ENCODE measurements around the gene SNX8. TPM values are rescaled to one million over a fixed set of nuclear protein-coding genes. Genes with fewer than 3 reads are reported as not detected.

The SNX8 gene
- total and polyA plus RNA-seq, 2 of the 13 experiments (the other 11 are each of a cell fraction or from before 2014, with no cell fraction given) = 20.6 to 45.2 TPM

DNA sequence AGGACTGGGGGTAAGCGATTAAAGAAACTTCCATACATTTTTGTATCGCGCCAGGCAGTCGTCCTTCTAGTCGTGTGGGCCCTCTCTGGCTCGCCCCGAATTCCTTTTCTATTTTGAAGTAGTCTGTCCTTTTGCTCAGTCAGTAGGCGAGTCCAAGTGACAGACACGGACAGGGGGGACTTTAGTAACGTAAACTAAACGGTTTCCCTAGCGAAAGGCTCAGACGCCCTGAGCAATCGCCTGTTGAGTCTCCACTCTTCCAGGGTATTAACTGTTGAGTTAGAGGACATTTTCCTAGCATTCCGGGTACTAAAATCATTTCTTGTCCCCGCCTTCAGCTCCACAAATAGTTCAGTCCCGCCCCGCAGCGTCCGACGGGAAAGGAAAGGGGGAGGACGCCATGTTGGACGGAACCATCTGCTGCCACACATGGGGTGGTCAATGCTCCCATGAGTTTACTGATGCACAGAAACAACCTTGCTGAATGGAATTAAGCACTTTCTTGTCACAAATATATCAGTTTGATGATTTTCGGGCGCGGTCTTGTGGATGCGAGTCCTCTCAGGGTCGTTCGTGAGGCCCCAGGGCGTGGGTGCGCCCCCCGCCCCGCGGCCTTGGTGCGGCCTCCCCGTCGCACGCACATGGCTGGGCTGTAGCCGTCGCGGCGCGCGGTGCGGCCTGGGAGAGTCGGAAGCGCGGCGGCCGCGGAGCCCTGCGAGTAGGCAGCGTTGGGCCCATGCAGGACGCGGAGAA lies 40.1 kb upstream of the SNX8 start, which contains the start of gene EIF3B (continued):
- TF ChIP-seq, protein P1, sequence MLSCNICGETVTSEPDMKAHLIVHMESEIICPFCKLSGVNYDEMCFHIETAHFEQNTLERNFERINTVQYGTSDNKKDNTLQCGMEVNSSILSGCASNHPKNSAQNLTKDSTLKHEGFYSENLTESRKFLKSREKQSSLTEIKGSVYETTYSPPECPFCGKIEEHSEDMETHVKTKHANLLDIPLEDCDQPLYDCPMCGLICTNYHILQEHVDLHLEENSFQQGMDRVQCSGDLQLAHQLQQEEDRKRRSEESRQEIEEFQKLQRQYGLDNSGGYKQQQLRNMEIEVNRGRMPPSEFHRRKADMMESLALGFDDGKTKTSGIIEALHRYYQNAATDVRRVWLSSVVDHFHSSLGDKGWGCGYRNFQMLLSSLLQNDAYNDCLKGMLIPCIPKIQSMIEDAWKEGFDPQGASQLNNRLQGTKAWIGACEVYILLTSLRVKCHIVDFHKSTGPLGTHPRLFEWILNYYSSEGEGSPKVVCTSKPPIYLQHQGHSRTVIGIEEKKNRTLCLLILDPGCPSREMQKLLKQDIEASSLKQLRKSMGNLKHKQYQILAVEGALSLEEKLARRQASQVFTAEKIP (CRISPR knock-in tag; IDR thresholded peaks at IDR 0.05; ENCODE audit: borderline replicate concordance) = no peak
- TF ChIP-seq, protein P2, sequence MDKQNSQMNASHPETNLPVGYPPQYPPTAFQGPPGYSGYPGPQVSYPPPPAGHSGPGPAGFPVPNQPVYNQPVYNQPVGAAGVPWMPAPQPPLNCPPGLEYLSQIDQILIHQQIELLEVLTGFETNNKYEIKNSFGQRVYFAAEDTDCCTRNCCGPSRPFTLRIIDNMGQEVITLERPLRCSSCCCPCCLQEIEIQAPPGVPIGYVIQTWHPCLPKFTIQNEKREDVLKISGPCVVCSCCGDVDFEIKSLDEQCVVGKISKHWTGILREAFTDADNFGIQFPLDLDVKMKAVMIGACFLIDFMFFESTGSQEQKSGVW (CRISPR knock-in tag; IDR thresholded peaks at IDR 0.05; ENCODE audit: borderline replicate concordance) = no peak
- TF ChIP-seq ZNF7 (CRISPR knock-in tag; IDR thresholded peaks at IDR 0.05) (no peak), SMAD1 (CRISPR knock-in tag; IDR thresholded peaks at IDR 0.05; ENCODE audit: borderline replicate concordance, low read depth) (no peak), ZNF354B (CRISPR knock-in tag; IDR thresholded peaks at IDR 0.05) (no peak), CHD2 (IDR thresholded peaks at IDR 0.05; ENCODE audit: low read depth, low read length) (no peak), FOXM1 (CRISPR knock-in tag; IDR thresholded peaks at IDR 0.05) (no peak), MAFG (CRISPR knock-in tag; IDR thresholded peaks at IDR 0.05) (no peak), ZNF256 (CRISPR knock-in tag; conservative IDR thresholded peaks at IDR 0.05) (no peak), ATF1 (CRISPR knock-in tag; IDR thresholded peaks at IDR 0.05) (peak; percentile 72), ZNF17 (CRISPR knock-in tag; IDR thresholded peaks at IDR 0.05) (no peak), ZBTB21 (CRISPR knock-in tag; IDR thresholded peaks at IDR 0.05) (no peak), RFX1 (IDR thresholded peaks at IDR 0.05) (no peak), THYN1 (CRISPR knock-in tag; IDR thresholded peaks at IDR 0.05; ENCODE audit: borderline replicate concordance, low read depth) (no peak), RBFOX2 (IDR thresholded peaks at IDR 0.05; ENCODE audit: low read depth, low read length) (peak; percentile 94), ZNF382 (CRISPR knock-in tag; IDR thresholded peaks at IDR 0.05; ENCODE audit: borderline replicate concordance) (no peak), AGO1 (IDR thresholded peaks at IDR 0.05; ENCODE audit: low read depth, low read length, poor library complexity, severe bottlenecking) (no peak), NONO (IDR thresholded peaks at IDR 0.05) (no peak), NONO (CRISPR knock-in tag; conservative IDR thresholded peaks at IDR 0.05) (peak; percentile 71), MED1 (CRISPR knock-in tag; IDR thresholded peaks at IDR 0.05) (peak; percentile 45; the same call in 1 of the 2 replicates), ZNF776 (CRISPR knock-in tag; IDR thresholded peaks at IDR 0.05) (no peak), MTF2 (CRISPR knock-in tag; IDR thresholded peaks at IDR 0.05; ENCODE audit: borderline replicate concordance) (no peak), ZNF430 (CRISPR knock-in tag; IDR thresholded peaks at IDR 0.05) (no peak), MEIS1 (CRISPR knock-in tag; IDR thresholded peaks at IDR 0.05; ENCODE audit: borderline replicate concordance) (no peak)
- TF ChIP-seq, protein P3, sequence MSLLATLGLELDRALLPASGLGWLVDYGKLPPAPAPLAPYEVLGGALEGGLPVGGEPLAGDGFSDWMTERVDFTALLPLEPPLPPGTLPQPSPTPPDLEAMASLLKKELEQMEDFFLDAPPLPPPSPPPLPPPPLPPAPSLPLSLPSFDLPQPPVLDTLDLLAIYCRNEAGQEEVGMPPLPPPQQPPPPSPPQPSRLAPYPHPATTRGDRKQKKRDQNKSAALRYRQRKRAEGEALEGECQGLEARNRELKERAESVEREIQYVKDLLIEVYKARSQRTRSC (CRISPR knock-in tag; IDR thresholded peaks at IDR 0.05; ENCODE audit: low read depth) = no peak
- TF ChIP-seq, protein P4, sequence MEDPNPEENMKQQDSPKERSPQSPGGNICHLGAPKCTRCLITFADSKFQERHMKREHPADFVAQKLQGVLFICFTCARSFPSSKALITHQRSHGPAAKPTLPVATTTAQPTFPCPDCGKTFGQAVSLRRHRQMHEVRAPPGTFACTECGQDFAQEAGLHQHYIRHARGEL (CRISPR knock-in tag; IDR thresholded peaks at IDR 0.05) = no peak
- TF ChIP-seq, protein P5, sequence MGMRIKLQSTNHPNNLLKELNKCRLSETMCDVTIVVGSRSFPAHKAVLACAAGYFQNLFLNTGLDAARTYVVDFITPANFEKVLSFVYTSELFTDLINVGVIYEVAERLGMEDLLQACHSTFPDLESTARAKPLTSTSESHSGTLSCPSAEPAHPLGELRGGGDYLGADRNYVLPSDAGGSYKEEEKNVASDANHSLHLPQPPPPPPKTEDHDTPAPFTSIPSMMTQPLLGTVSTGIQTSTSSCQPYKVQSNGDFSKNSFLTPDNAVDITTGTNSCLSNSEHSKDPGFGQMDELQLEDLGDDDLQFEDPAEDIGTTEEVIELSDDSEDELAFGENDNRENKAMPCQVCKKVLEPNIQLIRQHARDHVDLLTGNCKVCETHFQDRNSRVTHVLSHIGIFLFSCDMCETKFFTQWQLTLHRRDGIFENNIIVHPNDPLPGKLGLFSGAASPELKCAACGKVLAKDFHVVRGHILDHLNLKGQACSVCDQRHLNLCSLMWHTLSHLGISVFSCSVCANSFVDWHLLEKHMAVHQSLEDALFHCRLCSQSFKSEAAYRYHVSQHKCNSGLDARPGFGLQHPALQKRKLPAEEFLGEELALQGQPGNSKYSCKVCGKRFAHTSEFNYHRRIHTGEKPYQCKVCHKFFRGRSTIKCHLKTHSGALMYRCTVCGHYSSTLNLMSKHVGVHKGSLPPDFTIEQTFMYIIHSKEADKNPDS (CRISPR knock-in tag; IDR thresholded peaks at IDR 0.05) = no peak

Data from HepG2 (cell line).